GM19023 (cell line): ENCODE results near the gene ADH4.
"Not testable (repeated sequence)": the region's sequence is repeated elsewhere in the genome, so short reads cannot be mapped to it uniquely, and the experiment has no call there.

Experiments used
- ATAC-seq: cut with Tn5 transposase; IDR thresholded peaks from one replicate; pipeline ENCODE4 v1.9.1; 2021; ENCODE audit warnings: mild to moderate bottlenecking, moderate library complexity; ENCODE audit not compliant: unreplicated experiment

ADH4 gene

GRCh38 chr4:99084595-99084994 lies 59.5 kb downstream of the ADH4 start:
- no peak for ATAC-seq

GRCh38 chr4:99082192-99082591 lies 61.9 kb downstream of the ADH4 start:
- ATAC-seq, result no peak

GRCh38 chr4:99080869-99081268 lies 63.2 kb downstream of the ADH4 start:
- ATAC-seq, result not testable (repeated sequence)

- ATAC-seq, result no peak
Measured at GRCh38 chr4:99079625-99080295, 64.3 kb downstream of the ADH4 start.

GRCh38 chr4:99078931-99079624 lies 65.0 kb downstream of the ADH4 start:
- no peak for ATAC-seq

GRCh38 chr4:99078336-99078735 lies 65.8 kb downstream of the ADH4 start:
- no peak for ATAC-seq

GRCh38 chr4:99077177-99077576 lies 66.9 kb downstream of the ADH4 start:
- ATAC-seq, result no peak

- no peak for ATAC-seq
Measured at GRCh38 chr4:99076292-99076976, 67.7 kb downstream of the ADH4 start.

- no peak for ATAC-seq
Measured at GRCh38 chr4:99074816-99075215, 69.3 kb downstream of the ADH4 start.
